Islet precursor cell (in vitro differentiated cells): ENCODE measurements around the gene STYX.

Experiments
- DNase-seq: peaks from one replicate; pipeline ENCODE4 v3.0.0-alpha.2; 2018

Gene STYX

GRCh38 chr14:52791223-52792096 lies 61.5 kb downstream of the STYX start, which contains the start of gene GNPNAT1:
GNPNAT1 (minus strand) TSS chr14:52791607; CDS start chr14:52784650, 6,957 bp downstream.
- DNase-seq: peak; percentile 97

GRCh38 chr14:52792097-52792415 lies 62.1 kb downstream of the STYX start:
- DNase-seq: no peak

GRCh38 chr14:52793061-52793460 lies 63.1 kb downstream of the STYX start:
- no peak for DNase-seq

- no peak for DNase-seq
These were observed 67.7 kb downstream of the STYX start for GRCh38 chr14:52797653-52798052.

GRCh38 chr14:52798826-52799225 lies 68.9 kb downstream of the STYX start:
- DNase-seq: no peak

GRCh38 chr14:52801014-52801712 lies 71.2 kb downstream of the STYX start:
- DNase-seq: no peak

- no peak for DNase-seq
These were observed 72.6 kb downstream of the STYX start for GRCh38 chr14:52802597-52802996.

- no peak for DNase-seq
These were observed 76.1 kb downstream of the STYX start for GRCh38 chr14:52806115-52806514.

GRCh38 chr14:52808101-52808500 lies 78.1 kb downstream of the STYX start:
- no peak for DNase-seq

GRCh38 chr14:52821805-52822250 lies 91.9 kb downstream of the STYX start:
- no peak for DNase-seq

- DNase-seq: no peak
These were observed 94.5 kb downstream of the STYX start for GRCh38 chr14:52824462-52824861.
